Activated CD8-positive, alpha-beta T cell treated with anti-CD3 and anti-CD28 coated beads, Interleukin-2, amount 10 ng/mL, durations not matched to agents 7 days and 5 days (primary cell): ENCODE measurements around the gene PC. TPM values are rescaled to one million over a fixed set of nuclear protein-coding genes. Genes with fewer than 3 reads are reported as not detected.

Experiments used
- ATAC-seq: fragments of 150-1000 bp; cut with Tn5 transposase; one replicate; pipeline ENCODE4 v1.10.0; 2021; ENCODE audit warnings: moderate library complexity
- CTCF ChIA-PET: fragments of 350-600 bp; sonication (Branson Sonifier 250); formaldehyde crosslinking; loops from one replicate; lab custom pipeline; 2021; ENCODE audit warnings: antibody characterized with exemption; lab: Charles Lee
- POLR2A ChIA-PET: fragments of 350-600 bp; sonication (Branson Sonifier 250); formaldehyde crosslinking; loops from one replicate; lab custom pipeline; 2021; ENCODE audit warnings: antibody characterized with exemption; lab: Charles Lee
- DNase-seq: peaks from one replicate; pipeline ENCODE4 v3.0.0-alpha.2; 2020
- H3K27ac Mint-ChIP-seq: one replicate; pipeline ENCODE4 v1.8.0; 2021; ENCODE audit warnings: mild to moderate bottlenecking, mixed read lengths
- H3K27me3 Mint-ChIP-seq: one replicate; pipeline ENCODE4 v1.8.0; 2021; ENCODE audit warnings: low read depth, mixed read lengths
- H3K36me3 Mint-ChIP-seq: one replicate; pipeline ENCODE4 v1.8.0; 2021; ENCODE audit warnings: low read depth, mixed read lengths
- H3K4me1 Mint-ChIP-seq: one replicate; pipeline ENCODE4 v1.8.0; 2021; ENCODE audit warnings: low read depth, mixed read lengths
- H3K4me3 Mint-ChIP-seq: one replicate; pipeline ENCODE4 v1.8.0; 2021; ENCODE audit warnings: mild to moderate bottlenecking, mixed read lengths
- H3K9me3 Mint-ChIP-seq: one replicate; pipeline ENCODE4 v1.8.0; 2022; ENCODE audit warnings: mixed read lengths; ENCODE audit not compliant: insufficient read depth
- total RNA-seq, 2 experiments: library from RNA; stranded (reverse); gene quantifications; one replicate each; pipeline ENCODE4 v1.2.3, GENCODE V29; 2021

The PC gene
- total RNA-seq, 2 experiments from 2014 or later = 10.4 to 11.7 TPM

DNA sequence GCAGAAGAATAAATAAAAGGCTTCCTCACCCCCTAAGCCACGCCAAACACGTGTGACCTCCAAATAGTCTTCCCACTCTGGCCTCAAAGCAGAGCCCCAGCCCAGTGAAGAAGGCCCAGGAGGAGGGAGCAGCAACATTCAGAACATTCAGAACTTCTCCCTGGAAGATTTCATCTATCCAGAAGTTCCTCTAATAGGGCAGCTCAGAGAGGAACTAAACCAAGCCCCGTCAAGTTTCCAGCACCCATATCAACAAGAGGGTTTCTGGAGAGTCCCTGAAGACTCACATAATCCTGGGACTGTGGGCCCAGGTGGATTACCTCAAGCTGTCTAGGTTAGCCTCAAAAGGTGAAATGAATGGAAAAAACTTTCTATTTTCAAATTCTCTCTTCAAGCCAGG, 39.4 kb downstream of the PC start:
- Mint-ChIP-seq H3K9me3 (no peaks in the 10 kb centered on the region), H3K27ac (no peak overlapping the region), H3K27me3 (no peaks in the 10 kb centered on the region), H3K4me1 (no peaks in the 10 kb centered on the region), H3K36me3 (no peaks in the 10 kb centered on the region), H3K4me3 (no peak overlapping the region)
- ATAC-seq (no peak), DNase-seq (no peak)
- CTCF ChIA-PET = interaction anchor here (1.2 kb wide), 1 partner anchor 15 kb away, joined by 3 read pairs; no protein-coding TSS in a partner anchor
- POLR2A ChIA-PET = no interaction called here

DNA sequence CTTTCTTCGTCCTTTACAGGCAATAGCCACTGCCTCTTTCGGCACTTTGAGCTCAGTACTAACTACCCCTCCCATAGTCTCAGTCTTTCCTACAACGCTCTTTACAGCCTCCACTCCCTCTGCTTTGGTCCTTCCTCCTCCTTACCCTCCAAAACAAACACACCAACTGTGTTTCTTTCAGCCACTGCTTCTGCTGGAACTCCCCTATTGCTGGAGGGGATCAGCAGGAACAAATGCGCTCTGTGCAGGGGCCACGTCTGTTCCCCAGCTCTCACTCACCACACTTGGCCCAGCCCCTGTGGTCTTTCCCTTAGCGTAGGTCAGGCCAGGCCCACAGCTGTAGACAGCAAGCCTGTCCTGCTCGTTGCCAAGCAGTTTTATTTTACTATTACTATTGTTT, 42.3 kb downstream of the PC start:
- ChIA-PET CTCF (no interaction called here), POLR2A (interaction anchor here (1.1 kb wide), 1 partner anchor 13 kb away, joined by 3 read pairs; no protein-coding TSS in a partner anchor)
- H3K36me3 Mint-ChIP-seq = no peaks in the 10 kb centered on the region
- ATAC-seq = no peak
- no peaks in the 10 kb centered on the region for H3K4me1 Mint-ChIP-seq
- H3K27me3 Mint-ChIP-seq = no peaks in the 10 kb centered on the region
- no peak overlapping the region for H3K27ac Mint-ChIP-seq
- H3K4me3 Mint-ChIP-seq = no peak overlapping the region
- H3K9me3 Mint-ChIP-seq = no peaks in the 10 kb centered on the region
- no peak for DNase-seq

DNA sequence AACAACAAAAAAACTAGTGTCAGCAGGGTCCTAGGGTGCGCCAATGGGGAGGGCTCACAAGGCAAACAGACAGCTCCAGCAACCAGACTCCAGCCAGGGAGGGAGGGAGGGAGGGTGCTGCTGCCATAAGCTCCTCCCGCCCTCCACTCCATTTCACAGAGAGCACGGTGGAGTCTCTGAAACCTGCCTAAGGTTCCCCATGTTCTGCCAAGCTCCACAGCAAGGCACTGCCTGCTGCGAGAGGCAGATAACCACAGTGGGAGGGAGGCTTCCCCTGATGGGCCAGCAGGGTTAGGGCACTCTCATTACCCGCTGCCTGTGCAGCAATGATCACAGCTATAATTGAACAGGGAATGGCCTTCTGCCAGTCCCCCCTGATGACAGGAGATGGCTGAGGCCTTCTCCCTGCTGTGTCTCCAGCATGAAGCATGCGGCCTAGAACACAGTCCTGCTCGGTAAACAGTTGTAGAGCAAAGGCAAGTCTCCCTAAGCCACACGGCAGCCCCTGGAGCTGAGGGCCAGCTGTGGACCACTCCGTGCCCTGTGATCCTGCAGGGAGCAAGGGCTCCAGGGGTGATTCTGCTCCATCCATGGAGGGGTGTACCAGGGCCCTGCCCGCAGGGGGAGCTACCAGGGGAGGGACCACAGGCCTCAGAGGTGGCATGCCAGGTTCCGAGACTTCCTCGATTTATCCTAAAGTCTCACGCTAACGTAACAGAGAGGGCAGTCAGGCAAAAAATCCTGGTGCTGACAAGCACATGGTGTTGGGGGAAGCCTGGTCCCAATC, 42.9 kb downstream of the PC start:
- H3K27me3 Mint-ChIP-seq = no peaks in the 10 kb centered on the region
- no peak overlapping the region for H3K4me3 Mint-ChIP-seq
- DNase-seq (no peak), ATAC-seq (no peak)
- H3K9me3 Mint-ChIP-seq = no peaks in the 10 kb centered on the region
- ChIA-PET POLR2A (interaction anchor here (1.1 kb wide), 1 partner anchor 14 kb away, joined by 3 read pairs; no protein-coding TSS in a partner anchor), CTCF (no interaction called here)
- H3K36me3 Mint-ChIP-seq = no peaks in the 10 kb centered on the region
- H3K4me1 Mint-ChIP-seq = no peaks in the 10 kb centered on the region
- no peak overlapping the region for H3K27ac Mint-ChIP-seq

DNA sequence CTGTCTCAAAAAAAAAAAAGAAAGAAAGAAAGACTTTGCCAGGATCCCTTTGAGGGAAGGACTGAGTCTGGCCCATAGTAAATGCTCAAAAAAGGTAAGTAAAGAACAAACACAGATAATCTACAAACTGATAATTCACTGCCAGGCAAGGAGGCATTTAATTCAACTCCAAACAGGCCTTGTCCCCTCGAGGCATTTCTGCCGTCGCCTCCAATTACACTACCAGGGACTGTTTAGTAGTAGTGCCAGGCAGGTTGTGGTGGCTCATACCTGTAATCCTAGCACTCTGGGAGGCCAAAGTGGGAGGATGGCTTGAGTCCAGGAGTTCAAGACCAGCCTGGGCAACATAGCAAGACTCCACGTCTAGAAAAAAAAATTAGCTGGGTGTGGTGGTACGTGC, 43.7 kb downstream of the PC start:
- no peak for DNase-seq
- POLR2A ChIA-PET = interaction anchor here (1.1 kb wide), 1 partner anchor 15 kb away, joined by 3 read pairs; no protein-coding TSS in a partner anchor
- no peaks in the 10 kb centered on the region for H3K36me3 Mint-ChIP-seq
- no peak overlapping the region for H3K4me3 Mint-ChIP-seq
- no peaks in the 10 kb centered on the region for H3K9me3 Mint-ChIP-seq
- H3K4me1 Mint-ChIP-seq = no peaks in the 10 kb centered on the region
- CTCF ChIA-PET = no interaction called here
- no peak for ATAC-seq
- H3K27ac Mint-ChIP-seq = no peak overlapping the region
- no peaks in the 10 kb centered on the region for H3K27me3 Mint-ChIP-seq

DNA sequence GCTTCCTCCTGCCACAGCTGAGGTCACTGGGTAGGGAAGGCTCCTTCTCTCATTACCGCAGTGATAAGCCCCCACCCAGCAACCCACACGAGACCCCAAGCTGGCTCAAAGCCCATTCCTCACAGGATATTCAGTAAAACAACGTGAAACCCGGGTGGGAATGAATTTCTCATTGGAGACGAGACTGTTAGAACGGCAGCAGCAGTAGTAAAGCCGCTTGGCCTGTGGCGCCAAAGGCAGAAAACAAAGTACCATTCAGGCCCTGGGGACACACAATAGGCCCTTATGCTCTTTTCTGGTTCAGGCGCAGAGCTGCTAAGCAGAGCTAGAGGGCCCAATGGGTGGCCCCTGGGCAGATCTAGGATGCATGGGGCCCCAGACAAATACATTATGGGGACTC, 45.3 kb downstream of the PC start:
- Mint-ChIP-seq H3K9me3 (no peaks in the 10 kb centered on the region), H3K4me3 (no peak overlapping the region), H3K4me1 (no peaks in the 10 kb centered on the region), H3K27ac (no peak overlapping the region), H3K36me3 (no peaks in the 10 kb centered on the region), H3K27me3 (no peaks in the 10 kb centered on the region)
- CTCF ChIA-PET = no interaction called here
- DNase-seq (no peak), ATAC-seq (no peak)
- POLR2A ChIA-PET = no interaction called here

DNA sequence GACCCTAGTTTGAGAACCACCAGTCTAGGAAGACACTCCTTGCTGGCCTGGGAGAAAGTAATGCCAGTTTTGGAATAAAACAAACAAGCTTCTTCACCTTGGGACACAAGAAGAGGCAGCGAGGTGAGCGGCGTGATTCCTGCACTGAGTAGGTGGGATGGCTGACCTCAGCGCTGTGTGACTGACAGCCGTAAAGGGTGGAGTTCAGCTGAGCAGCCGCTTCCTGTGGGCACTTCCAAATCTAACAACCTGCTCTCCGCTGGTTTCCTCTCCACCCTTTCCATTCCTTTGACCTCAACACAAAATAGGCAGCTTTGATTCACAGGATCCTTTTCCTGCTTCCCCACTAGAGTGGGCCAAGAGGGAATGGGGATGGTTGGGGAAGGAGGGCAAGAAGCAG, 45.8 kb downstream of the PC start:
- no peak for ATAC-seq

DNA sequence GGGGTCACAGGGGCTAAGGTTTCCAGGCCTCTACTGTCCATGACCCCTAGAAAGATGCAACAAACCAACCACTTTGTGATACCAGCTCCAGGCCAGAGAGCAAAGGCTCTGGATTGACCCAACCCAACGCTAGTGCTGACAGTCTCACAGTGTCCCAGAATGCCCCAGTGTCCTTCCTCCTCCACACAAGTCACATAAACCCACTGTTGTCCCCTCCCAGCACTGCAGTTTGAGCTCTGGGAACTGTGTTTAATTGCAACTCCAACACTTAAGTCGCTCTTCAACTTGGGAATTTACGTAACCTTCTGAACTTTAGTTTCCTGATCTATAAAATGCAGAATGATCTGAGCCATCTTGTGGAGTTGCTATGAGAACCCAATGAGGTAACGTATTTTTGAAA, 47.5 kb downstream of the PC start:
- Mint-ChIP-seq H3K4me1 (no peaks in the 10 kb centered on the region), H3K9me3 (no peaks in the 10 kb centered on the region), H3K27me3 (no peaks in the 10 kb centered on the region), H3K4me3 (no peak overlapping the region), H3K36me3 (no peaks in the 10 kb centered on the region), H3K27ac (no peak overlapping the region)
- CTCF ChIA-PET = no interaction called here
- DNase-seq (no peak), ATAC-seq (no peak)
- POLR2A ChIA-PET = no interaction called here

More for the DNA sequence above, 45.8 kb downstream of the PC start:
- no peak overlapping the region for H3K27ac Mint-ChIP-seq
- H3K27me3 Mint-ChIP-seq = no peaks in the 10 kb centered on the region
- no peak for DNase-seq
- ChIA-PET CTCF (no interaction called here), POLR2A (no interaction called here)
- no peaks in the 10 kb centered on the region for H3K9me3 Mint-ChIP-seq
- no peak overlapping the region for H3K4me3 Mint-ChIP-seq
- no peaks in the 10 kb centered on the region for H3K4me1 Mint-ChIP-seq
- no peaks in the 10 kb centered on the region for H3K36me3 Mint-ChIP-seq

DNA sequence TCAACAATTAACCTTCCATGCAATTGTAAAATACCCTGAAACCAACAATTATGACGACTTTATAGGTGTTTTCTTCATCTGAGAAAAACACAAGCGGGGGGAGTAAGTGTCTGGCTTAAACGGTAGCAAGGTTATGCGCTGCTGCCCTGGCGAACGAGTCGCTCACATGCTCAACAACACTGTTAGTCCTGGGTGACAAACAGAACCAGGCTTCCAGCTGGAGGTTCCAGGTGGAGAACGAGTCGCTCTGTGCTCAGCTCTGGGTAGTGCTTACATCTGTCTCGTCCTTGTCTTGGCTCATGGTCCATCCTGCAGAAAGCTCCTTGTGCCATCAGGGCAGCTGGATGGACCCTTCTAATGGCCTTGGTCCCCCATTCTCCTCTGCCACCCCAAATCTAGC, 48.2 kb downstream of the PC start:
- ChIA-PET CTCF (no interaction called here), POLR2A (no interaction called here)
- ATAC-seq = no peak
- no peaks in the 10 kb centered on the region for H3K9me3 Mint-ChIP-seq
- no peak for DNase-seq
- no peak overlapping the region for H3K4me3 Mint-ChIP-seq
- no peaks in the 10 kb centered on the region for H3K4me1 Mint-ChIP-seq
- no peaks in the 10 kb centered on the region for H3K27me3 Mint-ChIP-seq
- H3K36me3 Mint-ChIP-seq = no peaks in the 10 kb centered on the region
- no peak overlapping the region for H3K27ac Mint-ChIP-seq

DNA sequence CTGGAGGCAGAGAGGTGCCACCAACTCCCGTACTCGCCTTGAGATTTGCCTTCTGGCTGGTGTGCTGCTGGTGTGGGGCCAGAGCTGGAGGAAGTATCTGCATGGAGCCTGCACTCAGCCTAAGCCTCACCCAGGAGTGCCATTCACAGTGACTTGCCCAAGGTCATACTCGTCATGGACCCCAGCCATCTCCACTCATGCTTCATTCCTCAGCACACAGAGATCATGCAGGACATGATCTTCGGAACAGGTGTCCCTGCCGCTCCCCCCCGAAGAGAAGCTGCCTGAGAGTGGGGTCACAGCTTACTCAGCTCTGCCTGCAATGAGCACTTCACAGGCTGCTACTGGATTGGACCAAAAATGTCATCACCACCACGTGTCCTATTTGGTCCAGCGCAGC, 49.0 kb downstream of the PC start:
- no peaks in the 10 kb centered on the region for H3K9me3 Mint-ChIP-seq
- ATAC-seq (no peak), DNase-seq (no peak)
- no peaks in the 10 kb centered on the region for H3K27me3 Mint-ChIP-seq
- ChIA-PET POLR2A (no interaction called here), CTCF (interaction anchor here (1.8 kb wide), 1 partner anchor 27 kb away, joined by 4 read pairs; no protein-coding TSS in a partner anchor)
- H3K36me3 Mint-ChIP-seq = no peaks in the 10 kb centered on the region
- no peak overlapping the region for H3K4me3 Mint-ChIP-seq
- H3K4me1 Mint-ChIP-seq = no peaks in the 10 kb centered on the region
- no peak overlapping the region for H3K27ac Mint-ChIP-seq

DNA sequence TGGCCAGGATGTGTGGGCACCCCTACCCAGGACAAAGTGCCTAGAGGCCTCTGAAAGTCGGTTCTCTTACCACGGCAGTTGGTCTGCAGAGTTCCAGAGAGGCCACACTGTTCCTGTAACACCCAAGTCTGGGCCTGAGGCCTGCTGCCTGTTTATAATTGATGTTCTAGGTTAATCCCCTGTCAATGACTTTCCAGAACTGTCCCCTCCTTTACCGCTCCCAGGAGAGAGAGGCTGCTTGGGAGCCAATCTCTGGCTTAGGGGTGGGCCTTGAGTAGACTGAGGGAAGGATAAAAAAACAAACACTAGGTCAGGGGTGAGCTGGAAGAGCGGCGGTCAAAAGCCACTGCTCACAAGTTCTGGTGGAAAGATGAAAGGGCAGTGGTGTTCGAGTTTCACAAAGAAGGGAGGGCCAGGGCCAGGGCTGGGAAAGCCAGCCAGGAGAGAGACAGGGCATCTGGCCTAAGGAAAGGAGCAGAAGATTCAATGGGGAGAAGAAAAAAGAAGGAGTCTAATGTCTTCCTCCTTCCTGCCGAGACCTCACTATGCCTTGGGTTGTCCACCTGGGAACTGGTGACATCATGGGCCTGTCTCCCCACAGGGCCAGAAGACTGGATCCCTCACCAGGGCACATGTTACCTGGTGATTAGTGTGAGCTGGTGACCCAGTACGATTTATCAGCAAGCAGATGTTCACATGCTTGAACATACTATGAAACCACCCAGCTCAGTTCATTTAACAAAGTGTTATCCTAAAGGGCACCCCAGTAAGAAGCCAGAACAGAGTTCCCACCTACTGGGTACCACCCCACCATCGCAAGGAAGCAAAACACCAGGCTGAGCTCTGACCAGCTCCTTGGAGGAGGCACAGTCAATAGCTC, 50.2 kb downstream of the PC start:
- POLR2A ChIA-PET = no interaction called here
- DNase-seq (no peak), ATAC-seq (no peak)
- CTCF ChIA-PET = interaction anchor here (1.8 kb wide), 1 partner anchor 26 kb away, joined by 4 read pairs; no protein-coding TSS in a partner anchor
- Mint-ChIP-seq H3K4me3 (no peak overlapping the region), H3K27ac (no peak overlapping the region), H3K9me3 (no peaks in the 10 kb centered on the region), H3K27me3 (no peaks in the 10 kb centered on the region), H3K36me3 (no peaks in the 10 kb centered on the region), H3K4me1 (no peaks in the 10 kb centered on the region)

DNA sequence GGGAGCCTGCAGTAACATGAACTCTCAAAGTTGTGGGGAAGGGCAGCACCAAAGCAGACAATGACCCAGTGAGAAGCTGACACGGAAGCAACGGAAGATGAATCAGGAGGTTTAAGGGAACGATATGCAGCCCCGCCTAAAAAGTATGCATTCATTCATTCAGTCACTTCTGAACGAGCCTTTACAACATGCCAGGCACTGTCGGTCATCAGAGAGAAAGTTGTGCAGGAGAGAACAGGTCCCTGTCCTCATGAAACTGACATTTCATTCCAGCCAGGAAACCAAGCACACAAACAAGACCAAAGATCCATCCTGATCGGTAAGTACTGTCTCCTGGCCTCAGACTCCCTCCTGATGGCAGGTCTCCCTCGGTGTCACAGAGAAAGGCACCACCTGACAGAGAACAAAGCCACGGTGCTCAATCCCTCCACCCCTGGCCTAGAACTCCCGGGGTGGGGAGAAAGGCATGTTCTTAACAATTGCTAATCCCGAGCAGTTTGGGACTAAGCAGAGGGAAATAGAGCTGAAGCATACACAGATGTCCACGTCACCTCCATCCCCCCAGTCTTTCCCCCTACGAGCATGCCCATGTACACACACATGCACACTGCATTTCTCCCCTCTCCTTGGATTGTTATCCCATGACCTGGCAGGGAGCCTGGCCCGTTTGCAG, 52.0 kb downstream of the PC start:
- Mint-ChIP-seq H3K4me1 (no peaks in the 10 kb centered on the region), H3K27ac (no peak overlapping the region), H3K4me3 (no peak overlapping the region), H3K9me3 (no peaks in the 10 kb centered on the region), H3K27me3 (no peaks in the 10 kb centered on the region), H3K36me3 (no peaks in the 10 kb centered on the region)
- ATAC-seq = no peak
- ChIA-PET CTCF (no interaction called here), POLR2A (no interaction called here)
- no peak for DNase-seq
